SK-N-SH treated with all-trans-retinoic acid at 6 μM for 48 hours (cell line): ENCODE data around the gene PIK3C2B.

Source experiments
- ATAC-seq: fragments of 200-7000 bp; cut with Tn5 transposase; 3 replicates; pipeline ENCODE4 v1.9.1; 2020; ENCODE audit warnings: mild to moderate bottlenecking, moderate library complexity
- ARNTL ChIP-seq: fragments of 450-650 bp; formaldehyde crosslinking; IDR thresholded peaks from 2 replicates; pipeline ENCODE4 v1.5.0; 2020; ENCODE audit warnings: low read depth, mild to moderate bottlenecking, moderate library complexity, borderline replicate concordance
- BACH2 ChIP-seq: fragments of 250-450 bp; sonication (Bioruptor Pico); IDR thresholded peaks from 2 replicates; pipeline ENCODE4 v1.9.0; 2021; ENCODE audit warnings: mild to moderate bottlenecking, borderline replicate concordance
- CREB5 ChIP-seq: fragments of 250-450 bp; sonication (Bioruptor Pico); IDR thresholded peaks from 2 replicates; pipeline ENCODE4 v1.5.1; 2020; ENCODE audit warnings: low read depth, mild to moderate bottlenecking, moderate library complexity
- CSRNP3 ChIP-seq: fragments of 250-450 bp; sonication (Bioruptor Pico); IDR thresholded peaks from 2 replicates; pipeline ENCODE4 v1.5.1; 2021; ENCODE audit warnings: mild to moderate bottlenecking, moderate library complexity
- ESRRG ChIP-seq: fragments of 250-450 bp; sonication (Bioruptor Pico); IDR thresholded peaks from 2 replicates; pipeline ENCODE4 v1.6.1; 2021; ENCODE audit warnings: mild to moderate bottlenecking
- GLIS3 ChIP-seq: fragments of 250-450 bp; sonication (Bioruptor Pico); IDR thresholded peaks from 2 replicates; pipeline ENCODE4 v1.5.0; 2020; ENCODE audit warnings: mild to moderate bottlenecking, moderate library complexity
- ISL1 ChIP-seq: fragments of 250-450 bp; sonication (Bioruptor Pico); IDR thresholded peaks from 2 replicates; pipeline ENCODE4 v2.1.2; 2022; ENCODE audit warnings: mild to moderate bottlenecking, moderate library complexity
- OSR1 ChIP-seq: fragments of 250-450 bp; sonication (Bioruptor Pico); IDR thresholded peaks from 2 replicates; pipeline ENCODE4 v1.8.0; 2022; ENCODE audit warnings: moderate library complexity, mild to moderate bottlenecking, inconsistent platforms
- PATZ1 ChIP-seq: fragments of 250-450 bp; sonication (Bioruptor Pico); IDR thresholded peaks from 2 replicates; pipeline ENCODE4 v1.8.0; 2020; ENCODE audit warnings: mild to moderate bottlenecking, moderate library complexity, borderline replicate concordance
- POU6F1 ChIP-seq: fragments of 250-450 bp; sonication (Bioruptor Pico); IDR thresholded peaks from 2 replicates; pipeline ENCODE4 v1.8.0; 2021; ENCODE audit warnings: low read depth, mild to moderate bottlenecking, moderate library complexity, borderline replicate concordance
- PPARA ChIP-seq: fragments of 250-450 bp; sonication (Bioruptor Pico); IDR thresholded peaks from 2 replicates; pipeline ENCODE4 v1.5.0; 2020; ENCODE audit warnings: mild to moderate bottlenecking, borderline replicate concordance
- SNAI2 ChIP-seq: fragments of 250-450 bp; sonication (Bioruptor Pico); IDR thresholded peaks from 2 replicates; pipeline ENCODE4 v1.5.0; 2020; ENCODE audit warnings: mild to moderate bottlenecking, moderate library complexity
- TCF4 ChIP-seq: fragments of 250-450 bp; sonication (Bioruptor Pico); IDR thresholded peaks from 2 replicates; pipeline ENCODE4 v1.8.0; 2021; ENCODE audit warnings: mild to moderate bottlenecking, moderate library complexity, borderline replicate concordance
- TOX ChIP-seq: fragments of 250-450 bp; sonication (Bioruptor Pico); IDR thresholded peaks from 2 replicates; pipeline ENCODE4 v1.8.0; 2021; ENCODE audit warnings: mild to moderate bottlenecking, moderate library complexity, borderline replicate concordance
- TSHZ2 ChIP-seq: fragments of 250-450 bp; sonication (Bioruptor Pico); IDR thresholded peaks from 2 replicates; pipeline ENCODE4 v1.5.0; 2020; ENCODE audit warnings: mild to moderate bottlenecking, moderate library complexity
- ZC3H10 ChIP-seq: fragments of 250-450 bp; sonication (Bioruptor Pico); IDR thresholded peaks from 2 replicates; pipeline ENCODE4 v1.5.1; 2021; ENCODE audit warnings: mild to moderate bottlenecking, moderate library complexity
- ZFP3 ChIP-seq: fragments of 250-450 bp; sonication (Bioruptor Pico); IDR thresholded peaks from 2 replicates; pipeline ENCODE4 v1.5.0; 2020; ENCODE audit warnings: mild to moderate bottlenecking, moderate library complexity
- ZFP30 ChIP-seq: fragments of 450-650 bp; formaldehyde crosslinking; IDR thresholded peaks from 2 replicates; pipeline ENCODE4 v1.5.0; 2022; ENCODE audit warnings: mild to moderate bottlenecking, moderate library complexity
- ZNF565 ChIP-seq: fragments of 450-650 bp; formaldehyde crosslinking; conservative IDR thresholded peaks from 2 replicates; pipeline ENCODE4 v1.5.0; 2020; ENCODE audit warnings: low read depth, mild to moderate bottlenecking, moderate library complexity
- ZNF70 ChIP-seq: fragments of 450-650 bp; formaldehyde crosslinking; IDR thresholded peaks from 2 replicates; pipeline ENCODE4 v1.5.0; 2020; ENCODE audit warnings: mild to moderate bottlenecking, moderate library complexity
- ZNF8 ChIP-seq: fragments of 450-650 bp; formaldehyde crosslinking; IDR thresholded peaks from 2 replicates; pipeline ENCODE4 v1.5.0; 2020; ENCODE audit warnings: mild to moderate bottlenecking, moderate library complexity

The PIK3C2B gene

GRCh38 chr1:204475656-204476432 lies 18.8 kb downstream of the PIK3C2B start:
- TF ChIP-seq SNAI2 (CRISPR knock-in tag): no peak
- no peak for TF ChIP-seq PATZ1
- no peak for TF ChIP-seq TSHZ2 (CRISPR knock-in tag)
- no peak for TF ChIP-seq ZNF565 (CRISPR knock-in tag)
- TF ChIP-seq PPARA: no peak
- no peak for TF ChIP-seq OSR1 (CRISPR knock-in tag)
- no peak for TF ChIP-seq TCF4
- no peak for TF ChIP-seq BACH2 (CRISPR knock-in tag)
- no peak; the same call in 2 of the 3 replicates for ATAC-seq

GRCh38 chr1:204473400-204473965 lies 21.1 kb downstream of the PIK3C2B start:
- TF ChIP-seq ZFP3 (CRISPR knock-in tag) (no peak), TCF4 (no peak), ESRRG (CRISPR knock-in tag) (no peak), ZNF8 (CRISPR knock-in tag) (no peak)
- TF ChIP-seq, all 23 proteins: peak for 0

GRCh38 chr1:204472660-204473059 lies 21.9 kb downstream of the PIK3C2B start:
- ATAC-seq: no peak
- no peak for TF ChIP-seq TCF4
- no peak for TF ChIP-seq OSR1 (CRISPR knock-in tag)
- TF ChIP-seq ZFP30 (CRISPR knock-in tag): no peak
- TF ChIP-seq POU6F1 (CRISPR knock-in tag): no peak
- no peak for TF ChIP-seq GLIS3 (CRISPR knock-in tag)
- TF ChIP-seq CSRNP3: no peak
- no peak for TF ChIP-seq ZNF8 (CRISPR knock-in tag)
- TF ChIP-seq TOX (CRISPR knock-in tag): no peak
- no peak for TF ChIP-seq ZNF70
- no peak for TF ChIP-seq BACH2 (CRISPR knock-in tag)
- TF ChIP-seq, all 23 proteins: peak for 0

More at GRCh38 chr1:204473400-204473965, 21.1 kb downstream of the PIK3C2B start:
- no peak for ATAC-seq

GRCh38 chr1:204471687-204472086 lies 22.9 kb downstream of the PIK3C2B start:
- no peak for ATAC-seq
- TF ChIP-seq BACH2 (CRISPR knock-in tag) (no peak), TCF4 (no peak), TOX (CRISPR knock-in tag) (no peak), CREB5 (CRISPR knock-in tag) (no peak), TSHZ2 (CRISPR knock-in tag) (no peak), ZNF8 (CRISPR knock-in tag) (no peak), ESRRG (CRISPR knock-in tag) (no peak), ISL1 (CRISPR knock-in tag) (no peak), ZFP30 (CRISPR knock-in tag) (no peak), ZC3H10 (CRISPR knock-in tag) (no peak), ARNTL (CRISPR knock-in tag) (no peak)
- TF ChIP-seq, all 23 proteins: peak for 0
